Ishikawa (cell line): ENCODE measurements around the gene SEC14L3.

Experiments used
- MAX ChIP-seq: IDR thresholded peaks from 2 replicates; pipeline ENCODE4 v1.6.1; 2012
- REST ChIP-seq: IDR thresholded peaks from 2 replicates; pipeline ENCODE4 v1.6.1; 2012; ENCODE audit warnings: low read depth, mild to moderate bottlenecking

DNA sequence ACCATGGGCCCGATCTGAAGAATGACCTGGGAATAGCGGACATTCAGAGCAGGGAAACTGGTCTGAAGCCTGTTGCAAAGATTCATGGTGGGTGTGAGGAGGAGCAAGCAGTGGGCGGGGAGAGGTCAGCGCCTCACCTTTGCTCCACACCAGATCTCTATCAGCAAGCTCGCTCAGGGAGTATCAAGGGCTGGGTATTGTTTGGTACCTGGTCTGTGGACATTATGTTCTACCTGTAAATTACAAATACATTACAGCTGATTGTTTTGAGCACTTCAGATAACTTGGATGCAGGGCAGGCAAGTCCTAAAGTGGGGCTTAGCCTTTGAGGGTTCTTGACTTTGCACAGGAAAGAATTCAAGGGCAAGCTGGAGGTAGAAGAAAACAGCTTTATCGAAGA lies 44.5 kb upstream of the SEC14L3 start:
- TF ChIP-seq MAX (no peak), REST (no peak)
